ENCODE results near the gene NCAPH2.

Gene NCAPH2

GRCh38 chr22:50571264-50572175 lies 63.5 kb downstream of the NCAPH2 start:
- DNase-seq: no peak
- H3K4me3 ChIP-seq (ENCODE audit: low read depth, low read length): no peak overlapping the region
- no peaks in the 10 kb centered on the region for H3K27me3 ChIP-seq (ENCODE audit: insufficient read depth, low read depth, severe bottlenecking)
- no peak overlapping the region for H3K27ac ChIP-seq
- peaks cover 37% of the 10 kb centered on the region for H3K36me3 ChIP-seq
- no peaks in the 10 kb centered on the region for H3K9me3 ChIP-seq (ENCODE audit: severe bottlenecking)
- TF ChIP-seq CTCF (IDR thresholded peaks at IDR 0.05; ENCODE audit: low read depth, low read length): no peak

DNA sequence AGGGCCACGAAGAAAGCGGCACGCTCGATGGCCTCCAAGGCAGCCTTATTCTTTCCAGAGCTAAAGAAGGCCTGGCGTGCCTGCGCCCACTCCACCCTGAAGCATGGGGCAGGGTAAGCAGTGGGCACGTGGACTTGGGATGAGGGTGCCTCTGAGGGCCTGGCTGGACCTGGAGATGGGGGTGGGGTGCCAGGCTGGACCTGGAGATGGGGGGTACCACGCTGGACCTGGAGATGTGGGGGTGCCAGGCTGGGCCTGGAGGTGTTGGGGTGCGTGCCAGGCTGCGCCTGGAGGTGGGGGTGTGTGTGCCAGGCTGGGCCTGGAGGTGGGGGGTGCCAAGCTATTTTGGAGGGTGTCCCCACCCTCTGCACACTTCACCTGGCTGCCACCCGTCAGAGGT lies 64.9 kb downstream of the NCAPH2 start:
- peaks cover 35% of the 10 kb centered on the region for H3K36me3 ChIP-seq
- H3K27me3 ChIP-seq (ENCODE audit: insufficient read depth, low read depth, severe bottlenecking): no peaks in the 10 kb centered on the region
- DNase-seq: no peak
- no peak for TF ChIP-seq CTCF (IDR thresholded peaks at IDR 0.05; ENCODE audit: low read depth, low read length)
- no peak overlapping the region for H3K4me3 ChIP-seq (ENCODE audit: low read depth, low read length)
- no peaks in the 10 kb centered on the region for H3K9me3 ChIP-seq (ENCODE audit: severe bottlenecking)
- no peak overlapping the region for H3K27ac ChIP-seq

DNA sequence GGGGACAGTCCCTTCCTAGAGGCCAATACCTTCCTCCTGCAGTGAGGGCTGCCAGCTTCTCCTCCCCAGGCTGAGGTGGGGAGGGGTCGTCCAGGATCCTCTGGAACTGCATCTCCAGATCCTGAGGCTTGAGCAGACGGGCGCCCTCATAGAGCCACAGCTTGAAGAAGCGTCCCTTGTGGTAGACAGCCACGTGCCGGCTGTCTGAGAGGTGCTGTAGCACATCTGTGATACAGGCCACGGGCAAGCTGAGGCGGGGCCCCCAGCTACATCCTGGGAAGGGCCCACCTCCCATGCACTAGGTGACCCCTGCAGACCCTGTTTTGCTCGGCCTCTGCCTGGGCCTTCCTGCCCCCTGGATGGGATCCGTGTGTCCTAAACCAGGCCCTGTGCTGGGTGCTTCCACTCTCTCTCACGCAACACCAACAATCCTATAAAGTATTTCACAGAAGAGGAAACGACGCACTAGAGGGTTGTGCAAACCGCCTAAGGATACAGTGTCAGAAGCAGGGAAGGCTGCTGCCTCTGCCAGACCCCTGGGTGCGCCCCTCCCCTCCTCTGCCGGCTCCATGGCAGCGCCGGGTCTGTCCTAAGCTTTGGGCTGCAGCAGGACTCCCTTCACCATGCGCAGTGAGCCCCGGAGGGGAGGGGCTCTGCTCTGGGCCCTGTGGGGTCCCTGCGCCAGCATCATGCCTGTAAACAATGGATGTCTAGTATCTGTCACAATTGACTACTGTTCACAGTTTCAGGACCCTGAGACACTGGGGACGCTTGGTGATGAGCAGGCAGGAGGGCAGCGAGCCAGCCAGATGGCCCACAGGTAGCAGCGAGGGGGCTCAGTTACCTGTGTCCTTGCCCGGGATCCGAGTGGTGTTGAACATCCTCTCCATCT lies 65.7 kb downstream of the NCAPH2 start:
- no peak for TF ChIP-seq CTCF (IDR thresholded peaks at IDR 0.05; ENCODE audit: low read depth, low read length)
- DNase-seq: no peak
- H3K9me3 ChIP-seq (ENCODE audit: severe bottlenecking): no peaks in the 10 kb centered on the region
- peaks cover 30% of the 10 kb centered on the region for H3K36me3 ChIP-seq
- no peaks in the 10 kb centered on the region for H3K27me3 ChIP-seq (ENCODE audit: insufficient read depth, low read depth, severe bottlenecking)
- no peak overlapping the region for H3K4me3 ChIP-seq (ENCODE audit: low read depth, low read length)
- no peak overlapping the region for H3K27ac ChIP-seq

- Histone ChIP-seq H3K36me3 (peaks cover 30% of the 10 kb centered on the region), H3K9me3 (ENCODE audit: severe bottlenecking) (no peaks in the 10 kb centered on the region), H3K4me3 (ENCODE audit: low read depth, low read length) (no peak overlapping the region), H3K27ac (no peak overlapping the region), H3K27me3 (ENCODE audit: insufficient read depth, low read depth, severe bottlenecking) (no peaks in the 10 kb centered on the region)
- no peak for DNase-seq
- TF ChIP-seq CTCF (IDR thresholded peaks at IDR 0.05; ENCODE audit: low read depth, low read length): no peak
Measured at GRCh38 chr22:50574383-50574755, 66.3 kb downstream of the NCAPH2 start.

Measured in WERI-Rb-1 (cell line).